ENCODE measurements around the gene ALPK3. TPM values are rescaled to one million over a fixed set of nuclear protein-coding genes. Genes with fewer than 3 reads are reported as not detected.

ALPK3 gene
- total RNA-seq, 2 donors from 2014 or later = 57.8 to 94.1 TPM

- Mint-ChIP-seq H3K27ac (no peak overlapping the region), H3K4me3 (no peak overlapping the region), H3K4me1 (peaks cover 2% of the 10 kb centered on the region), H3K36me3 (ENCODE audit: low read depth) (no peaks in the 10 kb centered on the region), H3K9me3 (no peaks in the 10 kb centered on the region), H3K27me3 (ENCODE audit: insufficient read depth) (peaks cover 3% of the 10 kb centered on the region)
- 69 to 88% methylated on average over 4 to 6 of the region's 6 CpGs for WGBS, 2 experiments (ENCODE audit: insufficient coverage in 1 of 2, insufficient read length in 1 of 2)
- no peak overlapping the region for H3K27ac ChIP-seq (ENCODE audit: low read depth, low read length)
- no peaks in the 10 kb centered on the region for H3K9me3 ChIP-seq (ENCODE audit: control insufficient read depth, low read length)
- no peak overlapping the region for H3K9ac ChIP-seq (ENCODE audit: extremely low read depth, low read length, poor library complexity, severe bottlenecking)
- no peak for TF ChIP-seq CTCF (conservative IDR thresholded peaks at IDR 0.05)
- H3K4me3 ChIP-seq (ENCODE audit: low read length) = no peak overlapping the region
- no peaks in the 10 kb centered on the region for H3K36me3 ChIP-seq (ENCODE audit: control insufficient read depth, insufficient read depth, low read length)
- H3K4me1 ChIP-seq (ENCODE audit: control insufficient read depth, insufficient read depth, low read length) = no peaks in the 10 kb centered on the region
- no peak for DNase-seq
- H3K27me3 ChIP-seq (ENCODE audit: control insufficient read depth, insufficient read depth, low read length, poor library complexity, severe bottlenecking) = no peaks in the 10 kb centered on the region
Measured at GRCh38 chr15:84911879-84912660, 94.9 kb downstream of the ALPK3 start.

GRCh38 chr15:84913360-84913723, 96.2 kb downstream of the ALPK3 start:
- Mint-ChIP-seq H3K4me3 (no peak overlapping the region), H3K4me1 (peaks cover 2% of the 10 kb centered on the region), H3K36me3 (ENCODE audit: low read depth) (no peaks in the 10 kb centered on the region), H3K27ac (no peak overlapping the region), H3K27me3 (ENCODE audit: insufficient read depth) (peaks cover 3% of the 10 kb centered on the region), H3K9me3 (no peaks in the 10 kb centered on the region)
- no peaks in the 10 kb centered on the region for H3K36me3 ChIP-seq (ENCODE audit: control insufficient read depth, insufficient read depth, low read length)
- H3K27ac ChIP-seq (ENCODE audit: low read depth, low read length) = no peak overlapping the region
- no peak for TF ChIP-seq CTCF (conservative IDR thresholded peaks at IDR 0.05)
- H3K4me1 ChIP-seq (ENCODE audit: control insufficient read depth, insufficient read depth, low read length) = no peaks in the 10 kb centered on the region
- no peaks in the 10 kb centered on the region for H3K27me3 ChIP-seq (ENCODE audit: control insufficient read depth, insufficient read depth, low read length, poor library complexity, severe bottlenecking)
- H3K4me3 ChIP-seq (ENCODE audit: low read length) = no peak overlapping the region
- H3K9me3 ChIP-seq (ENCODE audit: control insufficient read depth, low read length) = no peaks in the 10 kb centered on the region
- no peak for DNase-seq
- no peak overlapping the region for H3K9ac ChIP-seq (ENCODE audit: extremely low read depth, low read length, poor library complexity, severe bottlenecking)
- 83 to 91% methylated on average over 2 of the region's 2 CpGs for WGBS, 2 experiments (ENCODE audit: insufficient coverage in 1 of 2, insufficient read length in 1 of 2)

DNA sequence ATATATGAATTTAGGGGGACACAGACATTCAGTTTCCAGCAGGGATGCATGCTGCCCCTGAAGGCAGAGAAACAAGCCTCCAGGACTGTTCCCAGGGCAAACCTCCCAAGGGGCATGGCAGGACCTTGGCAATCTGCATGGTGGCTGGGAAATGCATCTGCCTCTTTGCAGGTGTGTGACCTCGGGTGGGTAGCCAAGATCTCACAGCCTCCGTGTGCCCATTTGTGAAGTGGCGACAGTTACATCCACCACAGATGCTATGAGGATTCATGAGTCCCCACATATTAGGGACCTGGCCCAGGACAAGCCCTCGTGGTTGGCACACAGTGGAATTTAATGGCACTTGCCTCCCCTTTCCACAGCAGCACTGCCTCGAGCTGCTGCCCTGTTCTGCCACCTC, 97.2 kb downstream of the ALPK3 start:
- no peak overlapping the region for H3K4me3 Mint-ChIP-seq
- Histone ChIP-seq H3K4me3 (ENCODE audit: low read length) (no peak overlapping the region), H3K36me3 (ENCODE audit: control insufficient read depth, insufficient read depth, low read length) (no peaks in the 10 kb centered on the region), H3K27ac (ENCODE audit: low read depth, low read length) (peak overlapping the region; percentile 90), H3K4me1 (ENCODE audit: control insufficient read depth, insufficient read depth, low read length) (no peaks in the 10 kb centered on the region), H3K9me3 (ENCODE audit: control insufficient read depth, low read length) (no peaks in the 10 kb centered on the region), H3K9ac (ENCODE audit: extremely low read depth, low read length, poor library complexity, severe bottlenecking) (no peak overlapping the region), H3K27me3 (ENCODE audit: control insufficient read depth, insufficient read depth, low read length, poor library complexity, severe bottlenecking) (no peaks in the 10 kb centered on the region)
- 88 to 90% methylated on average over 3 to 5 of the region's 5 CpGs for WGBS, 2 experiments (ENCODE audit: insufficient coverage in 1 of 2, insufficient read length in 1 of 2)
- no peaks in the 10 kb centered on the region for H3K9me3 Mint-ChIP-seq
- H3K4me1 Mint-ChIP-seq = peaks cover 2% of the 10 kb centered on the region
- H3K27ac Mint-ChIP-seq = no peak overlapping the region
- peaks cover 3% of the 10 kb centered on the region for H3K27me3 Mint-ChIP-seq (ENCODE audit: insufficient read depth)
- TF ChIP-seq CTCF (conservative IDR thresholded peaks at IDR 0.05) = no peak
- DNase-seq = peak; percentile 19
- H3K36me3 Mint-ChIP-seq (ENCODE audit: low read depth) = no peaks in the 10 kb centered on the region

Data from endodermal cell (in vitro differentiated cells).